Skeletal muscle tissue (tissue), 4 donors: ENCODE measurements around the gene ENTPD6. TPM values are rescaled to one million over a fixed set of nuclear protein-coding genes. Genes with fewer than 3 reads are reported as not detected.
"Not testable (repeated sequence)": the region's sequence is repeated elsewhere in the genome, so short reads cannot be mapped to it uniquely, and the experiment has no call there.

Experiments used
- H3K27ac ChIP-seq: one replicate; pipeline ENCODE4 v1.7.0; 2013; ENCODE audit warnings: mild to moderate bottlenecking, low read depth, low read length, inconsistent platforms
- H3K27me3 ChIP-seq, 3 donors: one replicate each; pipeline ENCODE4 v1.7.0; 2013; ENCODE audit warnings: low read length in 3 of 3; ENCODE audit not compliant: control insufficient read depth in 3 of 3, insufficient read depth in 3 of 3
- H3K36me3 ChIP-seq, 3 donors: one replicate each; pipeline ENCODE4 v1.7.0; 2013; ENCODE audit warnings: low read length in 3 of 3; ENCODE audit not compliant: control insufficient read depth in 3 of 3, insufficient read depth in 3 of 3
- H3K4me1 ChIP-seq, 3 donors: one replicate each; pipeline ENCODE4 v1.7.0; 2013; ENCODE audit warnings: low read length in 3 of 3, mild to moderate bottlenecking in 3 of 3; ENCODE audit not compliant: control insufficient read depth in 3 of 3, insufficient read depth in 3 of 3
- H3K4me3 ChIP-seq, 3 donors: one replicate each; pipeline ENCODE4 v1.7.0; 2013; ENCODE audit warnings: low read length in 3 of 3
- H3K9ac ChIP-seq, 3 donors: one replicate each; pipeline ENCODE4 v1.7.0; 2013; ENCODE audit warnings: low read length in 3 of 3, mild to moderate bottlenecking in 3 of 3, moderate library complexity in 2 of 3, low read depth in 1 of 3
- H3K9me3 ChIP-seq, 3 donors: one replicate each; pipeline ENCODE4 v1.7.0; 2013; ENCODE audit warnings: low read length in 3 of 3; ENCODE audit not compliant: control insufficient read depth in 3 of 3
- total RNA-seq: library from RNA; depleted of rRNA; stranded (reverse); fragments of >200 nt; gene quantifications from one replicate; pipeline ENCODE4 v1.2.3, GENCODE V29; 2014
- donor health status: Osteomylitis.

Gene ENTPD6
- total RNA-seq, 1 donor from 2014 or later = 17.7 TPM

GRCh38 chr20:25165128-25165527, 30.4 kb upstream of the ENTPD6 start:
- no peaks in the 10 kb centered on the region for H3K4me1 ChIP-seq
- no peaks in the 10 kb centered on the region for H3K9me3 ChIP-seq
- H3K27ac ChIP-seq = no peak overlapping the region
- H3K4me3 ChIP-seq = no peak overlapping the region
- no peak overlapping the region for H3K9ac ChIP-seq
- no peaks in the 10 kb centered on the region for H3K36me3 ChIP-seq
- H3K27me3 ChIP-seq = peaks cover 0 to 3% (median 0%) of the 10 kb centered on the region in 3 donors

- H3K36me3 ChIP-seq, H3K9ac ChIP-seq, H3K4me3 ChIP-seq, H3K4me1 ChIP-seq, H3K27ac ChIP-seq, H3K9me3 ChIP-seq, H3K27me3 ChIP-seq: not testable (repeated sequence)
Measured at GRCh38 chr20:25166105-25166782, 29.3 kb upstream of the ENTPD6 start.

GRCh38 chr20:25173321-25173720, 22.2 kb upstream of the ENTPD6 start:
- no peak overlapping the region for H3K9ac ChIP-seq
- no peak overlapping the region for H3K4me3 ChIP-seq
- no peaks in the 10 kb centered on the region for H3K27me3 ChIP-seq
- H3K36me3 ChIP-seq = no peaks in the 10 kb centered on the region
- H3K4me1 ChIP-seq = no peaks in the 10 kb centered on the region
- H3K27ac ChIP-seq = no peak overlapping the region
- H3K9me3 ChIP-seq = no peaks in the 10 kb centered on the region

- no peak overlapping the region for H3K9ac ChIP-seq
Measured at GRCh38 chr20:25173886-25174308, 21.6 kb upstream of the ENTPD6 start.

GRCh38 chr20:25176184-25176583, 19.3 kb upstream of the ENTPD6 start:
- no peak overlapping the region for H3K4me3 ChIP-seq
- peaks cover 0 to 5% (median 0%) of the 10 kb centered on the region in 3 donors for H3K4me1 ChIP-seq
- H3K27ac ChIP-seq = no peak overlapping the region
- H3K9ac ChIP-seq = no peak overlapping the region
- no peaks in the 10 kb centered on the region for H3K9me3 ChIP-seq
- H3K27me3 ChIP-seq = no peaks in the 10 kb centered on the region
- no peaks in the 10 kb centered on the region for H3K36me3 ChIP-seq

More at GRCh38 chr20:25173886-25174308, 21.6 kb upstream of the ENTPD6 start:
- H3K27ac ChIP-seq = no peak overlapping the region
- no peaks in the 10 kb centered on the region for H3K27me3 ChIP-seq
- H3K36me3 ChIP-seq = no peaks in the 10 kb centered on the region
- no peaks in the 10 kb centered on the region for H3K9me3 ChIP-seq
- no peak overlapping the region for H3K4me3 ChIP-seq
- H3K4me1 ChIP-seq = peaks cover 0 to 3% (median 0%) of the 10 kb centered on the region in 3 donors

GRCh38 chr20:25177890-25178321, 17.6 kb upstream of the ENTPD6 start:
- H3K27me3 ChIP-seq = no peaks in the 10 kb centered on the region
- H3K9me3 ChIP-seq = no peaks in the 10 kb centered on the region
- peaks cover 0 to 5% (median 0%) of the 10 kb centered on the region in 3 donors for H3K4me1 ChIP-seq
- H3K36me3 ChIP-seq = no peaks in the 10 kb centered on the region
- no peak overlapping the region for H3K9ac ChIP-seq
- no peak overlapping the region for H3K4me3 ChIP-seq
- no peak overlapping the region for H3K27ac ChIP-seq

GRCh38 chr20:25178563-25179438, 16.7 kb upstream of the ENTPD6 start:
- Histone ChIP-seq H3K27ac (no peak overlapping the region), H3K9me3 (no peaks in the 10 kb centered on the region), H3K4me1 (peaks cover 0 to 5% (median 0%) of the 10 kb centered on the region in 3 donors), H3K4me3 (no peak overlapping the region), H3K9ac (peak overlapping the region in 1 of 3 donors; percentile 33), H3K27me3 (no peaks in the 10 kb centered on the region), H3K36me3 (no peaks in the 10 kb centered on the region)

- Histone ChIP-seq H3K36me3 (no peaks in the 10 kb centered on the region), H3K27ac (no peak overlapping the region)
Measured at GRCh38 chr20:25179439-25180089, 15.9 kb upstream of the ENTPD6 start.

GRCh38 chr20:25184391-25184790, 11.1 kb upstream of the ENTPD6 start:
- not testable (repeated sequence) for H3K9me3 ChIP-seq, H3K36me3 ChIP-seq, H3K4me3 ChIP-seq, H3K4me1 ChIP-seq, H3K27me3 ChIP-seq, H3K27ac ChIP-seq, H3K9ac ChIP-seq

More at GRCh38 chr20:25179439-25180089, 15.9 kb upstream of the ENTPD6 start:
- H3K27me3 ChIP-seq = no peaks in the 10 kb centered on the region
- H3K4me1 ChIP-seq = peaks cover 0 to 5% (median 0%) of the 10 kb centered on the region in 3 donors
- H3K4me3 ChIP-seq = no peak overlapping the region
- H3K9me3 ChIP-seq = no peaks in the 10 kb centered on the region
- no peak overlapping the region for H3K9ac ChIP-seq
